SK-N-SH treated with all-trans-retinoic acid at 6 μM for 48 hours (cell line): Measurements from ENCODE around the gene PARD3B.

ENCODE experiments used
- ATAC-seq: fragments of 200-7000 bp; cut with Tn5 transposase; 3 replicates; pipeline ENCODE4 v1.9.1; 2020; ENCODE audit warnings: mild to moderate bottlenecking, moderate library complexity
- ARNTL ChIP-seq: fragments of 450-650 bp; formaldehyde crosslinking; IDR thresholded peaks from 2 replicates; pipeline ENCODE4 v1.5.0; 2020; ENCODE audit warnings: low read depth, mild to moderate bottlenecking, moderate library complexity, borderline replicate concordance
- BACH2 ChIP-seq: fragments of 250-450 bp; sonication (Bioruptor Pico); IDR thresholded peaks from 2 replicates; pipeline ENCODE4 v1.9.0; 2021; ENCODE audit warnings: mild to moderate bottlenecking, borderline replicate concordance
- CSDC2 ChIP-seq: fragments of 250-450 bp; sonication (Bioruptor Pico); IDR thresholded peaks from 2 replicates; pipeline ENCODE4 v1.5.0; 2020; ENCODE audit warnings: mild to moderate bottlenecking, moderate library complexity
- CSRNP3 ChIP-seq: fragments of 250-450 bp; sonication (Bioruptor Pico); IDR thresholded peaks from 2 replicates; pipeline ENCODE4 v1.5.1; 2021; ENCODE audit warnings: mild to moderate bottlenecking, moderate library complexity
- ESRRG ChIP-seq: fragments of 250-450 bp; sonication (Bioruptor Pico); IDR thresholded peaks from 2 replicates; pipeline ENCODE4 v1.6.1; 2021; ENCODE audit warnings: mild to moderate bottlenecking
- GLIS3 ChIP-seq: fragments of 250-450 bp; sonication (Bioruptor Pico); IDR thresholded peaks from 2 replicates; pipeline ENCODE4 v1.5.0; 2020; ENCODE audit warnings: mild to moderate bottlenecking, moderate library complexity
- ISL1 ChIP-seq: fragments of 250-450 bp; sonication (Bioruptor Pico); IDR thresholded peaks from 2 replicates; pipeline ENCODE4 v2.1.2; 2022; ENCODE audit warnings: mild to moderate bottlenecking, moderate library complexity
- PATZ1 ChIP-seq: fragments of 250-450 bp; sonication (Bioruptor Pico); IDR thresholded peaks from 2 replicates; pipeline ENCODE4 v1.8.0; 2020; ENCODE audit warnings: mild to moderate bottlenecking, moderate library complexity, borderline replicate concordance
- POU6F1 ChIP-seq: fragments of 250-450 bp; sonication (Bioruptor Pico); IDR thresholded peaks from 2 replicates; pipeline ENCODE4 v1.8.0; 2021; ENCODE audit warnings: low read depth, mild to moderate bottlenecking, moderate library complexity, borderline replicate concordance
- PPARA ChIP-seq: fragments of 250-450 bp; sonication (Bioruptor Pico); IDR thresholded peaks from 2 replicates; pipeline ENCODE4 v1.5.0; 2020; ENCODE audit warnings: mild to moderate bottlenecking, borderline replicate concordance
- RARB ChIP-seq: fragments of 250-450 bp; sonication (Bioruptor Pico); IDR thresholded peaks from 2 replicates; pipeline ENCODE4 v1.8.0; 2021; ENCODE audit warnings: mild to moderate bottlenecking, moderate library complexity
- TCF4 ChIP-seq: fragments of 250-450 bp; sonication (Bioruptor Pico); IDR thresholded peaks from 2 replicates; pipeline ENCODE4 v1.8.0; 2021; ENCODE audit warnings: mild to moderate bottlenecking, moderate library complexity, borderline replicate concordance
- TOX ChIP-seq: fragments of 250-450 bp; sonication (Bioruptor Pico); IDR thresholded peaks from 2 replicates; pipeline ENCODE4 v1.8.0; 2021; ENCODE audit warnings: mild to moderate bottlenecking, moderate library complexity, borderline replicate concordance
- ZC3H10 ChIP-seq: fragments of 250-450 bp; sonication (Bioruptor Pico); IDR thresholded peaks from 2 replicates; pipeline ENCODE4 v1.5.1; 2021; ENCODE audit warnings: mild to moderate bottlenecking, moderate library complexity
- ZFP3 ChIP-seq: fragments of 250-450 bp; sonication (Bioruptor Pico); IDR thresholded peaks from 2 replicates; pipeline ENCODE4 v1.5.0; 2020; ENCODE audit warnings: mild to moderate bottlenecking, moderate library complexity
- ZFP30 ChIP-seq: fragments of 450-650 bp; formaldehyde crosslinking; IDR thresholded peaks from 2 replicates; pipeline ENCODE4 v1.5.0; 2022; ENCODE audit warnings: mild to moderate bottlenecking, moderate library complexity
- ZNF565 ChIP-seq: fragments of 450-650 bp; formaldehyde crosslinking; conservative IDR thresholded peaks from 2 replicates; pipeline ENCODE4 v1.5.0; 2020; ENCODE audit warnings: low read depth, mild to moderate bottlenecking, moderate library complexity
- ZNF70 ChIP-seq: fragments of 450-650 bp; formaldehyde crosslinking; IDR thresholded peaks from 2 replicates; pipeline ENCODE4 v1.5.0; 2020; ENCODE audit warnings: mild to moderate bottlenecking, moderate library complexity
- ZNF8 ChIP-seq: fragments of 450-650 bp; formaldehyde crosslinking; IDR thresholded peaks from 2 replicates; pipeline ENCODE4 v1.5.0; 2020; ENCODE audit warnings: mild to moderate bottlenecking, moderate library complexity
- TF ChIP-seq, protein P1 (sequence below): fragments of 250-450 bp; sonication (Bioruptor Pico); IDR thresholded peaks from 2 replicates; pipeline ENCODE4 v1.5.1; 2020; ENCODE audit warnings: low read depth, mild to moderate bottlenecking, moderate library complexity
- TF ChIP-seq, protein P2 (sequence below): fragments of 250-450 bp; sonication (Bioruptor Pico); IDR thresholded peaks from 2 replicates; pipeline ENCODE4 v1.5.0; 2020; ENCODE audit warnings: mild to moderate bottlenecking, moderate library complexity

Gene PARD3B

DNA sequence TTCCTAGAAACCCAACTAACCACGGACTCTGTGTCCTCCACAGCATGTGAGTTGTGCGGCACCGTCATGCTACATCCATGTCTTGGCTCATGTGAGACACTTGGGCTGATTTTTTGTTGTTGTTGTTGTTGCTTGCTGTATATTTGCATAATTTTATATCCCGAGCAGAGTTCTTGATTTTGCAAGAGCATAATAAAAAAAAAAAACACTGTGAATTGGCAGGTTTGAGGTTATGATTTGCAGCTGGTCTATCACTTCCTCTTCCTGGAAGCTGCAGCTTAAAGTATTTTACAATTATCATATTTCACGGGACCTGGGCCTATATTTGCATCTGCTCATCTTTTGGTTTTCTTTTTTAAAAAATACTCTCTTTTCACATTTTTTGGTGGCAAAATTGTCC is 994.8 kb downstream of the PARD3B start:
- TF ChIP-seq, protein P1, sequence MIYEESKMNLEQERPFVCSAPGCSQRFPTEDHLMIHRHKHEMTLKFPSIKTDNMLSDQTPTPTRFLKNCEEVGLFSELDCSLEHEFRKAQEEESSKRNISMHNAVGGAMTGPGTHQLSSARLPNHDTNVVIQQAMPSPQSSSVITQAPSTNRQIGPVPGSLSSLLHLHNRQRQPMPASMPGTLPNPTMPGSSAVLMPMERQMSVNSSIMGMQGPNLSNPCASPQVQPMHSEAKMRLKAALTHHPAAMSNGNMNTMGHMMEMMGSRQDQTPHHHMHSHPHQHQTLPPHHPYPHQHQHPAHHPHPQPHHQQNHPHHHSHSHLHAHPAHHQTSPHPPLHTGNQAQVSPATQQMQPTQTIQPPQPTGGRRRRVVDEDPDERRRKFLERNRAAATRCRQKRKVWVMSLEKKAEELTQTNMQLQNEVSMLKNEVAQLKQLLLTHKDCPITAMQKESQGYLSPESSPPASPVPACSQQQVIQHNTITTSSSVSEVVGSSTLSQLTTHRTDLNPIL (CRISPR knock-in tag): no peak
- TF ChIP-seq CSRNP3 (CRISPR knock-in tag) (no peak), RARB (CRISPR knock-in tag) (no peak), CSDC2 (no peak), ZNF8 (CRISPR knock-in tag) (no peak), ESRRG (no peak), POU6F1 (no peak), ZFP3 (CRISPR knock-in tag) (no peak), TOX (CRISPR knock-in tag) (no peak), ISL1 (no peak), BACH2 (no peak), TCF4 (no peak), ZNF565 (CRISPR knock-in tag) (no peak), ARNTL (CRISPR knock-in tag) (no peak), PATZ1 (no peak), ZNF70 (CRISPR knock-in tag) (no peak), PPARA (CRISPR knock-in tag) (no peak), GLIS3 (no peak)
- TF ChIP-seq, protein P2, sequence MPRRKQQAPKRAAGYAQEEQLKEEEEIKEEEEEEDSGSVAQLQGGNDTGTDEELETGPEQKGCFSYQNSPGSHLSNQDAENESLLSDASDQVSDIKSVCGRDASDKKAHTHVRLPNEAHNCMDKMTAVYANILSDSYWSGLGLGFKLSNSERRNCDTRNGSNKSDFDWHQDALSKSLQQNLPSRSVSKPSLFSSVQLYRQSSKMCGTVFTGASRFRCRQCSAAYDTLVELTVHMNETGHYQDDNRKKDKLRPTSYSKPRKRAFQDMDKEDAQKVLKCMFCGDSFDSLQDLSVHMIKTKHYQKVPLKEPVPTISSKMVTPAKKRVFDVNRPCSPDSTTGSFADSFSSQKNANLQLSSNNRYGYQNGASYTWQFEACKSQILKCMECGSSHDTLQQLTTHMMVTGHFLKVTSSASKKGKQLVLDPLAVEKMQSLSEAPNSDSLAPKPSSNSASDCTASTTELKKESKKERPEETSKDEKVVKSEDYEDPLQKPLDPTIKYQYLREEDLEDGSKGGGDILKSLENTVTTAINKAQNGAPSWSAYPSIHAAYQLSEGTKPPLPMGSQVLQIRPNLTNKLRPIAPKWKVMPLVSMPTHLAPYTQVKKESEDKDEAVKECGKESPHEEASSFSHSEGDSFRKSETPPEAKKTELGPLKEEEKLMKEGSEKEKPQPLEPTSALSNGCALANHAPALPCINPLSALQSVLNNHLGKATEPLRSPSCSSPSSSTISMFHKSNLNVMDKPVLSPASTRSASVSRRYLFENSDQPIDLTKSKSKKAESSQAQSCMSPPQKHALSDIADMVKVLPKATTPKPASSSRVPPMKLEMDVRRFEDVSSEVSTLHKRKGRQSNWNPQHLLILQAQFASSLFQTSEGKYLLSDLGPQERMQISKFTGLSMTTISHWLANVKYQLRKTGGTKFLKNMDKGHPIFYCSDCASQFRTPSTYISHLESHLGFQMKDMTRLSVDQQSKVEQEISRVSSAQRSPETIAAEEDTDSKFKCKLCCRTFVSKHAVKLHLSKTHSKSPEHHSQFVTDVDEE (CRISPR knock-in tag): no peak
- ATAC-seq: no peak

GRCh38 chr2:205543262-205543843 is 998.1 kb downstream of the PARD3B start:
- TF ChIP-seq ZFP30 (CRISPR knock-in tag): no peak
- TF ChIP-seq PPARA (CRISPR knock-in tag): no peak
- TF ChIP-seq, protein P1 (CRISPR knock-in tag): no peak
- no peak for TF ChIP-seq BACH2
- TF ChIP-seq ZNF8 (CRISPR knock-in tag): no peak
- TF ChIP-seq RARB (CRISPR knock-in tag): no peak
- no peak for TF ChIP-seq ZNF70 (CRISPR knock-in tag)
- TF ChIP-seq ESRRG: no peak
- no peak for TF ChIP-seq ZC3H10
- no peak for TF ChIP-seq TCF4
- no peak for ATAC-seq
